Measurements from ENCODE around the gene SYNJ2. TPM values are rescaled to one million over a fixed set of nuclear protein-coding genes. Genes with fewer than 3 reads are reported as not detected.

SYNJ2 gene
- total and polyA plus RNA-seq, 2 experiments from 2014 or later = 2.8 to 5.6 TPM

DNA sequence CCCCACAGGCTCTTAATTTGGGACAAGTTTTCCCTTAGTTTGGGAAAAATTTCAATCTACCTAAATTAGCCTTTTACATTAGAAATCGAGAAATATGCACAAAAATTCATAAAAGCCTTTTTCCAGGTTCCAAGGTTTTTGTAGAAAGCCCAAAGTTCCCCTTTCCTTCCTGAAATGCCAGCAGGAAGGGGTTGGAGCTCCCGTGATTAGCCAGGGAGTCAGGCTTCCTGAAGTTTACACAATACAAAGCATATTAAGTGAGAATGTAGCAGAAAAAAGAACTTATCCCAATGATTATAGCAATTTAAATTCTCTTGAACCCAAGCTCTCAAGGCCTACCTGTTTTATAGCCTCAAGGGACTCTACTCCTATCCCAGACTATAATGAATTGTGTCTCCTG lies 39.1 kb downstream of the SYNJ2 start:
- Mint-ChIP-seq H3K36me3 (ENCODE audit: low read depth) (peaks cover 8% of the 10 kb centered on the region), H3K9me3 (no peaks in the 10 kb centered on the region), H3K27ac (no peak overlapping the region), H3K4me3 (no peak overlapping the region), H3K4me1 (peaks cover 10% of the 10 kb centered on the region), H3K27me3 (ENCODE audit: insufficient read depth, low read depth, poor library complexity) (peaks cover 10% of the 10 kb centered on the region)
- Histone ChIP-seq H2AFZ (no peak overlapping the region), H3K36me3 (ENCODE audit: insufficient read depth) (no peaks in the 10 kb centered on the region), H4K20me1 (replicated peaks; ENCODE audit: insufficient read depth) (no peaks in the 10 kb centered on the region), H3K27ac (ENCODE audit: low read depth) (0 out of 2 replicates have a peak overlapping the region, but pooled peaks have one; percentile 26), H3K4me2 (no peak overlapping the region), H3K4me1 (ENCODE audit: insufficient read depth) (no peaks in the 10 kb centered on the region; the same call in 1 of the 2 replicates), H3K27me3 (ENCODE audit: insufficient read depth) (no peaks in the 10 kb centered on the region), H3K9me2 (ENCODE audit: insufficient read depth) (no peaks in the 10 kb centered on the region), H3F3A (replicated peaks; ENCODE audit: low read depth) (no peaks in the 10 kb centered on the region), H3K79me2 (replicated peaks; ENCODE audit: insufficient read depth) (no peaks in the 10 kb centered on the region; the same call in 1 of the 2 replicates), H3K4me3 (no peak overlapping the region)
- TF ChIP-seq NANOG (IDR thresholded peaks at IDR 0.05; ENCODE audit: borderline replicate concordance) (no peak), EZH2phosphoT487 (IDR thresholded peaks at IDR 0.05; ENCODE audit: unreplicated experiment) (no peak), STAT1 (IDR thresholded peaks at IDR 0.05; ENCODE audit: unreplicated experiment) (no peak), POLR2AphosphoS5 (IDR thresholded peaks at IDR 0.05; ENCODE audit: low read depth) (no peak), ZNF114 (CRISPR knock-in tag; IDR thresholded peaks at IDR 0.05) (no peak), EZH2 (IDR thresholded peaks at IDR 0.05; ENCODE audit: low read depth, unreplicated experiment) (no peak), JUNB (IDR thresholded peaks at IDR 0.05; ENCODE audit: unreplicated experiment) (no peak), CREB1 (CRISPR knock-in tag; IDR thresholded peaks at IDR 0.05; ENCODE audit: low read depth) (no peak), ZNF331 (CRISPR knock-in tag; IDR thresholded peaks at IDR 0.05; ENCODE audit: low read depth) (no peak)
- TF ChIP-seq, protein P1, sequence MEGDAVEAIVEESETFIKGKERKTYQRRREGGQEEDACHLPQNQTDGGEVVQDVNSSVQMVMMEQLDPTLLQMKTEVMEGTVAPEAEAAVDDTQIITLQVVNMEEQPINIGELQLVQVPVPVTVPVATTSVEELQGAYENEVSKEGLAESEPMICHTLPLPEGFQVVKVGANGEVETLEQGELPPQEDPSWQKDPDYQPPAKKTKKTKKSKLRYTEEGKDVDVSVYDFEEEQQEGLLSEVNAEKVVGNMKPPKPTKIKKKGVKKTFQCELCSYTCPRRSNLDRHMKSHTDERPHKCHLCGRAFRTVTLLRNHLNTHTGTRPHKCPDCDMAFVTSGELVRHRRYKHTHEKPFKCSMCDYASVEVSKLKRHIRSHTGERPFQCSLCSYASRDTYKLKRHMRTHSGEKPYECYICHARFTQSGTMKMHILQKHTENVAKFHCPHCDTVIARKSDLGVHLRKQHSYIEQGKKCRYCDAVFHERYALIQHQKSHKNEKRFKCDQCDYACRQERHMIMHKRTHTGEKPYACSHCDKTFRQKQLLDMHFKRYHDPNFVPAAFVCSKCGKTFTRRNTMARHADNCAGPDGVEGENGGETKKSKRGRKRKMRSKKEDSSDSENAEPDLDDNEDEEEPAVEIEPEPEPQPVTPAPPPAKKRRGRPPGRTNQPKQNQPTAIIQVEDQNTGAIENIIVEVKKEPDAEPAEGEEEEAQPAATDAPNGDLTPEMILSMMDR (conservative IDR thresholded peaks at IDR 0.05; ENCODE audit: low read depth in 2 of 2) = no peak
- TF ChIP-seq, protein P2, sequence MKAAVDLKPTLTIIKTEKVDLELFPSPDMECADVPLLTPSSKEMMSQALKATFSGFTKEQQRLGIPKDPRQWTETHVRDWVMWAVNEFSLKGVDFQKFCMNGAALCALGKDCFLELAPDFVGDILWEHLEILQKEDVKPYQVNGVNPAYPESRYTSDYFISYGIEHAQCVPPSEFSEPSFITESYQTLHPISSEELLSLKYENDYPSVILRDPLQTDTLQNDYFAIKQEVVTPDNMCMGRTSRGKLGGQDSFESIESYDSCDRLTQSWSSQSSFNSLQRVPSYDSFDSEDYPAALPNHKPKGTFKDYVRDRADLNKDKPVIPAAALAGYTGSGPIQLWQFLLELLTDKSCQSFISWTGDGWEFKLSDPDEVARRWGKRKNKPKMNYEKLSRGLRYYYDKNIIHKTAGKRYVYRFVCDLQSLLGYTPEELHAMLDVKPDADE (IDR thresholded peaks at IDR 0.05) = no peak
- TF ChIP-seq, protein P3, sequence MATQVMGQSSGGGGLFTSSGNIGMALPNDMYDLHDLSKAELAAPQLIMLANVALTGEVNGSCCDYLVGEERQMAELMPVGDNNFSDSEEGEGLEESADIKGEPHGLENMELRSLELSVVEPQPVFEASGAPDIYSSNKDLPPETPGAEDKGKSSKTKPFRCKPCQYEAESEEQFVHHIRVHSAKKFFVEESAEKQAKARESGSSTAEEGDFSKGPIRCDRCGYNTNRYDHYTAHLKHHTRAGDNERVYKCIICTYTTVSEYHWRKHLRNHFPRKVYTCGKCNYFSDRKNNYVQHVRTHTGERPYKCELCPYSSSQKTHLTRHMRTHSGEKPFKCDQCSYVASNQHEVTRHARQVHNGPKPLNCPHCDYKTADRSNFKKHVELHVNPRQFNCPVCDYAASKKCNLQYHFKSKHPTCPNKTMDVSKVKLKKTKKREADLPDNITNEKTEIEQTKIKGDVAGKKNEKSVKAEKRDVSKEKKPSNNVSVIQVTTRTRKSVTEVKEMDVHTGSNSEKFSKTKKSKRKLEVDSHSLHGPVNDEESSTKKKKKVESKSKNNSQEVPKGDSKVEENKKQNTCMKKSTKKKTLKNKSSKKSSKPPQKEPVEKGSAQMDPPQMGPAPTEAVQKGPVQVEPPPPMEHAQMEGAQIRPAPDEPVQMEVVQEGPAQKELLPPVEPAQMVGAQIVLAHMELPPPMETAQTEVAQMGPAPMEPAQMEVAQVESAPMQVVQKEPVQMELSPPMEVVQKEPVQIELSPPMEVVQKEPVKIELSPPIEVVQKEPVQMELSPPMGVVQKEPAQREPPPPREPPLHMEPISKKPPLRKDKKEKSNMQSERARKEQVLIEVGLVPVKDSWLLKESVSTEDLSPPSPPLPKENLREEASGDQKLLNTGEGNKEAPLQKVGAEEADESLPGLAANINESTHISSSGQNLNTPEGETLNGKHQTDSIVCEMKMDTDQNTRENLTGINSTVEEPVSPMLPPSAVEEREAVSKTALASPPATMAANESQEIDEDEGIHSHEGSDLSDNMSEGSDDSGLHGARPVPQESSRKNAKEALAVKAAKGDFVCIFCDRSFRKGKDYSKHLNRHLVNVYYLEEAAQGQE (IDR thresholded peaks at IDR 0.05; ENCODE audit: unreplicated experiment) = no peak
- TF ChIP-seq, protein P4, sequence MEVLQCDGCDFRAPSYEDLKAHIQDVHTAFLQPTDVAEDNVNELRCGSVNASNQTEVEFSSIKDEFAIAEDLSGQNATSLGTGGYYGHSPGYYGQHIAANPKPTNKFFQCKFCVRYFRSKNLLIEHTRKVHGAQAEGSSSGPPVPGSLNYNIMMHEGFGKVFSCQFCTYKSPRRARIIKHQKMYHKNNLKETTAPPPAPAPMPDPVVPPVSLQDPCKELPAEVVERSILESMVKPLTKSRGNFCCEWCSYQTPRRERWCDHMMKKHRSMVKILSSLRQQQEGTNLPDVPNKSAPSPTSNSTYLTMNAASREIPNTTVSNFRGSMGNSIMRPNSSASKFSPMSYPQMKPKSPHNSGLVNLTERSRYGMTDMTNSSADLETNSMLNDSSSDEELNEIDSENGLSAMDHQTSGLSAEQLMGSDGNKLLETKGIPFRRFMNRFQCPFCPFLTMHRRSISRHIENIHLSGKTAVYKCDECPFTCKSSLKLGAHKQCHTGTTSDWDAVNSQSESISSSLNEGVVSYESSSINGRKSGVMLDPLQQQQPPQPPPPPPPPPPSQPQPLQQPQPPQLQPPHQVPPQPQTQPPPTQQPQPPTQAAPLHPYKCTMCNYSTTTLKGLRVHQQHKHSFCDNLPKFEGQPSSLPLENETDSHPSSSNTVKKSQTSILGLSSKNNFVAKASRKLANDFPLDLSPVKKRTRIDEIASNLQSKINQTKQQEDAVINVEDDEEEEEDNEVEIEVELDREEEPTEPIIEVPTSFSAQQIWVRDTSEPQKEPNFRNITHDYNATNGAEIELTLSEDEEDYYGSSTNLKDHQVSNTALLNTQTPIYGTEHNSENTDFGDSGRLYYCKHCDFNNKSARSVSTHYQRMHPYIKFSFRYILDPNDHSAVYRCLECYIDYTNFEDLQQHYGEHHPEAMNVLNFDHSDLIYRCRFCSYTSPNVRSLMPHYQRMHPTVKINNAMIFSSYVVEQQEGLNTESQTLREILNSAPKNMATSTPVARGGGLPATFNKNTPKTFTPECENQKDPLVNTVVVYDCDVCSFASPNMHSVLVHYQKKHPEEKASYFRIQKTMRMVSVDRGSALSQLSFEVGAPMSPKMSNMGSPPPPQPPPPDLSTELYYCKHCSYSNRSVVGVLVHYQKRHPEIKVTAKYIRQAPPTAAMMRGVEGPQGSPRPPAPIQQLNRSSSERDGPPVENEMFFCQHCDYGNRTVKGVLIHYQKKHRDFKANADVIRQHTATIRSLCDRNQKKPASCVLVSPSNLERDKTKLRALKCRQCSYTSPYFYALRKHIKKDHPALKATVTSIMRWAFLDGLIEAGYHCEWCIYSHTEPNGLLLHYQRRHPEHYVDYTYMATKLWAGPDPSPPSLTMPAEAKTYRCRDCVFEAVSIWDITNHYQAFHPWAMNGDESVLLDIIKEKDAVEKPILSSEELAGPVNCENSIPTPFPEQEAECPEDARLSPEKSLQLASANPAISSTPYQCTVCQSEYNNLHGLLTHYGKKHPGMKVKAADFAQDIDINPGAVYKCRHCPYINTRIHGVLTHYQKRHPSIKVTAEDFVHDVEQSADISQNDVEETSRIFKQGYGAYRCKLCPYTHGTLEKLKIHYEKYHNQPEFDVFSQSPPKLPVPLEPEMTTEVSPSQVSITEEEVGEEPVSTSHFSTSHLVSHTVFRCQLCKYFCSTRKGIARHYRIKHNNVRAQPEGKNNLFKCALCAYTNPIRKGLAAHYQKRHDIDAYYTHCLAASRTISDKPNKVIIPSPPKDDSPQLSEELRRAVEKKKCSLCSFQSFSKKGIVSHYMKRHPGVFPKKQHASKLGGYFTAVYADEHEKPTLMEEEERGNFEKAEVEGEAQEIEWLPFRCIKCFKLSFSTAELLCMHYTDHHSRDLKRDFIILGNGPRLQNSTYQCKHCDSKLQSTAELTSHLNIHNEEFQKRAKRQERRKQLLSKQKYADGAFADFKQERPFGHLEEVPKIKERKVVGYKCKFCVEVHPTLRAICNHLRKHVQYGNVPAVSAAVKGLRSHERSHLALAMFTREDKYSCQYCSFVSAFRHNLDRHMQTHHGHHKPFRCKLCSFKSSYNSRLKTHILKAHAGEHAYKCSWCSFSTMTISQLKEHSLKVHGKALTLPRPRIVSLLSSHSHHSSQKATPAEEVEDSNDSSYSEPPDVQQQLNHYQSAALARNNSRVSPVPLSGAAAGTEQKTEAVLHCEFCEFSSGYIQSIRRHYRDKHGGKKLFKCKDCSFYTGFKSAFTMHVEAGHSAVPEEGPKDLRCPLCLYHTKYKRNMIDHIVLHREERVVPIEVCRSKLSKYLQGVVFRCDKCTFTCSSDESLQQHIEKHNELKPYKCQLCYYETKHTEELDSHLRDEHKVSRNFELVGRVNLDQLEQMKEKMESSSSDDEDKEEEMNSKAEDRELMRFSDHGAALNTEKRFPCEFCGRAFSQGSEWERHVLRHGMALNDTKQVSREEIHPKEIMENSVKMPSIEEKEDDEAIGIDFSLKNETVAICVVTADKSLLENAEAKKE (CRISPR knock-in tag; IDR thresholded peaks at IDR 0.05) = no peak
- ATAC-seq = no peak
- DNase-seq (ENCODE audit: low spot score) = no peak

Data from GM23338 (cell line).